HG02981 (cell line): ENCODE results near the gene TADA2B.

Experiments
- ATAC-seq: cut with Tn5 transposase; IDR thresholded peaks from one replicate; pipeline ENCODE4 v1.9.1; 2021; ENCODE audit warnings: mild to moderate bottlenecking, moderate library complexity; ENCODE audit not compliant: unreplicated experiment

The TADA2B gene

DNA sequence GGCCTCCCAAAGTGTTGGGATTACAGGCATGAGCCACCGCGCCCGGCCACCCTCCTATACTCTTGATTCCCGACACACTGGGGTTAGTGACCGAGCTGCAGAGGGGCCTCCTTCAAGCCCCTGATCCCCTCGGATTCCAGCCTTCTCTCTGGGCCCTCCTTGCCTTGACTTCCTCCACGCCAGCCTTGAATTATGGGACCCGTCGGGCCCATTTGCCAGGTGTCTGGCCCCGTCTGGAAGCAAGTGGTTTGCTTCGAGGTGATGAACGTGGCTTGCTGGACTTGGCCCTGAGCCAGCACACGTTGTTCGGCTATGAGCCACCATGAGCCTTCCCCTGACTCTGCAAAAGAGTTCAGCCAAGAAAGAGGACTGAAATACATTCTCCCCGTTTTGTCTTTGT, 62.1 kb downstream of the TADA2B start:
- no peak for ATAC-seq

DNA sequence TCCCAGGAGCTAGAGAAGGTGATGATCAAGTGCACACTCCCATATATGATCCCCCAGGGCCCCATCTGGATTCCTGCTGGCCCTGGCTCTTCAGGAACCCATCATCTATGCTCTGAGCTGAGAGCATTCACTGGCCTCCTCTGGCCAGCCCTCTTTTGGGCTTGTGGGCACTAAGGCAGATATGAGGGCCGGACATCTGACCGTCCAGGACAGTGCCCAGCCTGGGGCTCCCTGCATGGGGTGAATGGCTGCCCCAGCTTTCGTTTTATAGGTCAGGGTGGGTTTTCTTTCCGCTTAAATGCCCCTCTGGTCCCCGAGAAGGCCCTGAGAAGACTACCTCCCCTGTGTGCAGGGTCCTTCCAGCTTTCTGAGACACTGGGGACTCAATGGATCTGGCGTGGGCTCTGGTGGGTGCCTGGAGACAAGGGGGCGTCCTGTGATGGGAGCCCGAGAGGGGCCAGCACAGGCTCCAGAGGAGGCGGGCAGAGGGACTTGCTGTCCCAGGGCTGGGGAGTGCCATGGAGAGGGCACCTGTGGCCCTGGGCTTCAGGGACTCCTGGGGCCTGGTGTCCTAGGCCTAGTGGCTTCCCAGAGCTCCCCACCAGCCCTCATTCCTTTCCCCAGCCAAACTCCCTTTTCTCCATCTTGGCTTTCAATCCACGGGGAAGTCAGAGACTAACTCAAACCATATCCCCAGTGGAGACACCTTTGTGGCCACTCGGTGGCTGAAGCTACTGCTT, 64.2 kb downstream of the TADA2B start:
- ATAC-seq: no peak
